GM12801 (cell line): Measurements from ENCODE around the gene DDOST.

Source experiments
- TF ChIP-seq, protein P1 (sequence below): IDR thresholded peaks from one replicate; pipeline ENCODE4 v1.5.1; 2011; ENCODE audit warnings: control low read depth; ENCODE audit not compliant: insufficient read length; ENCODE audit errors: extremely low read depth

The DDOST gene

DNA sequence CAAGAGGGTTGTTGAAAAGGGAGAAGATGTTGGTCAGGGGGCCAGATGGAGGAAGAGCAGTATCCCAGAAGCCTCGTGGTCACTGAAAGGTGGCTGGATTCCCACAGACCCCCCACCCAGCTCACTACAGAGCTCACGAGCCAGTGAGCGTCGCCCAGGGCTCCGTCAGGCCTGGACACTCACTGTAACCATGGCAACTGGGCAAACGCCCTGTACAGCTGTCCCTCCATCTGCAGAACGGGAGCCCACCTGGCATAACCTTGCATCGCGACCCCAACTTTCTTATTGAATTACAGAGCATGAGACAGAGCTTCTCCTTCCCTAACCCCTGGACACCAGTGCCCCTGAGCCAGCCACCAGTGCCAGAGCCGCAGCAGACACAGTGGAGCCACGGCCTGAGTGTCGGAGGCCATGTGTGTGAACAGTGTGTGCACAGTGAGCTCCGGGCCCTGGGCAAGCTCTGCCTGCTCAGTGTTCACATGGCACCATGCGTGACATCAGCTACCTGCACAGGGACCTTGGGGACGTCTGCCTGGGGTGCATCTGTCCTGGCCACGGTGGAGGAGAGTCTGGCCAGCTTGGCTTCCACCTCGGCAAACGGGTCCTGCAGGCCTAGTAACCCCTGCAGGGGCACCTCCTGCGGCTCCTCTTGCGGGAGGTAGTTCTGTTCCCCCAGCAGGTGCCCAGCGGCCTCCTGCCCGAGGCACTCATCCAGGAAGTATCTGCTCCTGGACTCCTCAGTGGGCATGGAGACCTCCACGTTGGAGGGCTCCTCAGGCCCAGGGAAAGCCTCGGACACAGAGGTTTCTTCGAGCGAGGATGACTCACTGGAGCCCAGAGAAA, 25.9 kb upstream of the DDOST start:
- TF ChIP-seq, protein P1, sequence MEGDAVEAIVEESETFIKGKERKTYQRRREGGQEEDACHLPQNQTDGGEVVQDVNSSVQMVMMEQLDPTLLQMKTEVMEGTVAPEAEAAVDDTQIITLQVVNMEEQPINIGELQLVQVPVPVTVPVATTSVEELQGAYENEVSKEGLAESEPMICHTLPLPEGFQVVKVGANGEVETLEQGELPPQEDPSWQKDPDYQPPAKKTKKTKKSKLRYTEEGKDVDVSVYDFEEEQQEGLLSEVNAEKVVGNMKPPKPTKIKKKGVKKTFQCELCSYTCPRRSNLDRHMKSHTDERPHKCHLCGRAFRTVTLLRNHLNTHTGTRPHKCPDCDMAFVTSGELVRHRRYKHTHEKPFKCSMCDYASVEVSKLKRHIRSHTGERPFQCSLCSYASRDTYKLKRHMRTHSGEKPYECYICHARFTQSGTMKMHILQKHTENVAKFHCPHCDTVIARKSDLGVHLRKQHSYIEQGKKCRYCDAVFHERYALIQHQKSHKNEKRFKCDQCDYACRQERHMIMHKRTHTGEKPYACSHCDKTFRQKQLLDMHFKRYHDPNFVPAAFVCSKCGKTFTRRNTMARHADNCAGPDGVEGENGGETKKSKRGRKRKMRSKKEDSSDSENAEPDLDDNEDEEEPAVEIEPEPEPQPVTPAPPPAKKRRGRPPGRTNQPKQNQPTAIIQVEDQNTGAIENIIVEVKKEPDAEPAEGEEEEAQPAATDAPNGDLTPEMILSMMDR, result no peak

DNA sequence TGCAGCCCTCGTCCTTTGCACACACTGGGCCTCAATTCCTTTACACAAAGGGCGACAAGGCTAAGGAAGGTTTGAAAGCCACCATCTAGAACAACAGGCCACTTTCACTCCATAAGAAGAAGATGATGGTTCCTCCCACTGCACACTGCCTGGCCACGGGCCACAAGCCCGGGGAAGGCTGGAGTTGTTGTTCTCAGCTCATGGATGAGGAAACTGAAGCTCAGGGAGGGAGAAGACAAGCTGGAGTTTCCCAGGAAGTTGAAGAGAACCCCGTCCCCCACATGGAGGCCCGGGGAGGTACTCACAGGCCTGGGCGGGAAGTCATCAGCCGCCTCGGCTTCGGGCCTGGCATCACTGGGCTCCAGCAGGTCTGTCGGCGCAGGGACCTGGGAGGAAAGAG, 24.6 kb upstream of the DDOST start:
- TF ChIP-seq, protein P1, result no peak

DNA sequence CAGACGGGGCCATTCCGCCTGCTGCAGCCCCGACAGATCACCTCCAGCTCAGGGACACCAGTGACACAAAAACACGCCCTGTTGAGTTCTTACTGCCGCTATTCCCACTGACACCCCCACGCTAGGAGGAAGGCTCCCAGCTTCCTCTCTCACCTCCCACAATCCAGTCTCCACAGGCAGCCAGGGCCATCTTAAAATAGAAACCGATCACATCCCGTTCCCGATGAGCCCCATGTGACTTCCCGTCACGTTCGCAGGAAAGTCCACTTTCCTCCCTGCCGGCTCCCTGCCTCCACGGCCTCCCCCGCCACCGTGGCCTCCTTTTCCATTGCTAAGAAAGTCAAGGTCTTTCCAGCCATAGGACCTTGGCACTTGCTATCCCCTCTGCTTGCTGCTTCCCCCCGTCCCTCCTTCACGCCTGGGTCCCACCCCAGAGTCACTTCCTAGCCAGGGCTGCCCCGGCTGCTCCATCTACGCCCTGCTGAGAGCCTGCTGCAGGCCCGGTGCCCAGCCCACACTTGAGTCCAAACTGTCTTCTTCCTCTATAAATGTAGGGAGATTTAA, 24.0 kb upstream of the DDOST start:
- TF ChIP-seq, protein P1, result no peak

DNA sequence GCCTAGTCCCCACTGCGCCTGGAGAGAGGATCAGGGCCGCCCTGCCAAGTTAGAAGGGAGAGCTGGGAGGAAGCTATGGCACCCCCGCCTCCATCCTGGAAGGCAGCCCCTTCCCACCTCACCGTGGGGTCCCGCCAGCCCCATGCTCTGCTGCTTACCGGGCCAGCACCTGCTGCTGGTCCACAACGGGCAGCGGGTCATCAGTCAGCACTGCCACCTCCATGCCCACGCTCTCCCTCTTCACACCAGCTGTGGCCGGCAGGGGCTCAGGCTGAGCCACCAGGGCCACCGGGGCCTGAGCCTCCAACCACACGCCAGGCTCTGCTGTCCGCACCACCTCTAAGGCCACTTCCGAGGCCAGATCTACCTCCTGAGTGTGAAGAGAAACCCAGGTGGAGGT, 23.5 kb upstream of the DDOST start:
- TF ChIP-seq, protein P1, result no peak

DNA sequence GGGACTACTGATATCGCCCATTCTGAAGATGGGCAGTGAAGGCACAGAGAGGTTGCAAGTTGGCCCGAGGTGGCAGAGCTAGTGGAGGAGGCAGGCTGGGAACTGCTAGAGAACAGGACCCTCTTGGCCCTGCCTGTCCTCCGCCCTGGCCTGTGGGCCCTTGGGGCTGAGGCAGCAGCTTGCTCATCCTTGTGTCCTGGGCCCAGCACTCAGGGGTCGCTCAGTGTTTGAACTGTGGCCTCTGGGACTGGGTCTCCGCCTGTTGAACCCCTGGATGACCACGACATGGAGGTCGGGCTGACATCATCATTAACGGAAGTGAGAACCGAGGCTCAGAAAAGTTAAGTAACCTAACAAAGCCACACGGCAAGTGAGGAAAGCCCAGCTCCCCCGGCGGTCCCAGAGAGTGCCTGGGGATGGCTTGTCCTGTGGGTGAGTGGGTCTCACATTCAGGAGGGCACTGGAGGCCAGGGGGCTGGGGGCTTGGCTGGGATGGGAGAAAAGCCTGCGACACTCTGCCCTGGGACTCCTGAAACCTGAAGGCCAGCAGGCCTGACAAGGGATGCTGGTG, 23.0 kb upstream of the DDOST start:
- TF ChIP-seq, protein P1, result no peak

DNA sequence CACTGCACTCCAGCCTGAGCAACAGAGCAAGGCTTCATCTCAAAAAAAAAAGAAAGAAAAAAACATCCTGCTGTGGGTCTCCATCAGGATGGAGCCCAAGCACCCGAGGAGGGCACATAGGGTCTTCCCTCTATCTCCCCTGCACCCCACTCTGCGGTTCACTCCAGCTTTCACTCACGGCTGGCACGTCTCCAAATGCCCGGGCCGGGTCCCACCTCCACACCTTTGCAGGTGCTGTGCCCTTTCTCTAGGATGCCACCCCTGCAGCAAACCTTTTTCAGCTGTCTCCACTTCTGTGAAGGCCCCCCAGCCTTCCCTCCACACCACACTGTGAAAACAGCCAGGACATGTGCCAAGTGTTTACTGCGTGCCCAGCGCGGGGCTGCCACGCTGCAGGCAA, 22.4 kb upstream of the DDOST start:
- TF ChIP-seq, protein P1, result no peak

DNA sequence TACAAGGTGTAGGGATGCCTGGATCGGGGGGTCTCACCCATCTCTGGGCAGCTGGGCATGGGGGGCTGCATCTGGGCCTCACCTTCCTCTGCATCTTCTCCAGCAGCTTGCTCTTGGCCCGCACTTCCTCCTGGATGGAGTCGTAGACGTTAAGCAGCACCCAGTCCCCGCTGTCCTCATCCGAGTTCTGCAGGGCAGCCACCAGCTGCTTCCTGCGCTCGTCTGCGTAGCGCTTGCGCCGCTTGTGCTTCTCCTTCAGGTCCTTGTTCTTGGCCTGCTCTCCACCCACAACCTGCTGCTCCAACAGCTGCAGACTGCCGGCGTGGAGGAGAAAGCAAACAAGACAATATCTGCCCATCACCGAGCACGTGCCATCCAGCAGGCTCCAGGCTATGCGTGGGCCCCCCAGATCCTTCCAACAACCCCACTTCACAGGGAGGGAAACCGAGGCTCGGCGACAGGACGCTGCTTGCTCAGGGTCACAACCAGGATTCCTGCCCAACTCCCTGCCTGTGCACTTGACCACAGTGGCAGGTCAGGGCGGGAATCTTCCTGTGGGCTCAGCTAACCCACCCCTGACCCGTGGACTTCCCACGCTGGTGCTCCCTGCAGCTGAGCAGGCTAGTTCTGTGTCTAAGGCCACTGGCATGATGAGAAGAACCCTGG, 21.5 kb upstream of the DDOST start:
- TF ChIP-seq, protein P1, result no peak
